ENCODE data around the gene BABAM2.

DNA sequence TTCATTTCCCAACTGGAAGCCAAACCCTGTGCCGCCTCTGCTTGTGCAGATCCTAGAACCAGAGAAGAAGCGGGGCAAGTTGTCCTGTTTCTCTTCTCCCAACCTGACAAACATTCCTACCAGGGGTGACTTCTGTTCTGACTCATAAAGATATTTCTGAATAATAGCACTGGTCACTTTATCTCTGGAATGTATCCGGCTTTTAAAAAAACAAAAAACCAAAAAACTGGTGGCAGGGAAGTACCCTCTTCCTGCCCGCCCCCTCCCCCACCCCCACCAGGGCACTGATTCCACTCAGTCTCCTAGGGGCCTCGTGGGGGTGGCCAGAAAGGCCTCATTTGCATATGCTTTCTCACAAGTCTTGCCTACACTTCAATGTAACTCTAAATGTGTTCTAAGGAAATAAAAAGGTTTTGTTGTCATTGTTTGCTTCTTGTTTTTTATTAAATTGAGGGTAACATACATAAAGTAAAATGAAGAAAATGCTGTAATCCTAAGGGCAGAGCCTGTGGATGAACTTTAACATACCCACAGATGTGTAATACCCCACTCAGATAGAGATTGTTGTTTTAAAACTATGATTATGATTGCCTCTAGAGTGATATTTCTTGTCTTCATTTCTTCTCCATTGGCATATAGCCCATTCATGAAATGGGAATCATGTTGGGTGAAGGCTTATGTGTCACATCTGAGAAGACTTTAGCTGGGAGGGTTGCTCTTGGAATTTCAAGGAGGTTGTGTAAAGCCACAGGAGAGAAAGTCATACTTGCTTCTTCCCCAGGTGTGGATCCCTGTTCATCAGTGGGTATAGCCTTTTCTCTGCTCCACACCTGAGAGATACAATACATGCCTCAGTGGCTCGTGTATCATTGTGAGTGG lies 496.8 kb downstream of the BABAM2 start:
- TF ChIP-seq EZH2 (IDR thresholded peaks at IDR 0.05; ENCODE audit: insufficient read depth, low read length): no peak
- TF ChIP-seq, protein P1, sequence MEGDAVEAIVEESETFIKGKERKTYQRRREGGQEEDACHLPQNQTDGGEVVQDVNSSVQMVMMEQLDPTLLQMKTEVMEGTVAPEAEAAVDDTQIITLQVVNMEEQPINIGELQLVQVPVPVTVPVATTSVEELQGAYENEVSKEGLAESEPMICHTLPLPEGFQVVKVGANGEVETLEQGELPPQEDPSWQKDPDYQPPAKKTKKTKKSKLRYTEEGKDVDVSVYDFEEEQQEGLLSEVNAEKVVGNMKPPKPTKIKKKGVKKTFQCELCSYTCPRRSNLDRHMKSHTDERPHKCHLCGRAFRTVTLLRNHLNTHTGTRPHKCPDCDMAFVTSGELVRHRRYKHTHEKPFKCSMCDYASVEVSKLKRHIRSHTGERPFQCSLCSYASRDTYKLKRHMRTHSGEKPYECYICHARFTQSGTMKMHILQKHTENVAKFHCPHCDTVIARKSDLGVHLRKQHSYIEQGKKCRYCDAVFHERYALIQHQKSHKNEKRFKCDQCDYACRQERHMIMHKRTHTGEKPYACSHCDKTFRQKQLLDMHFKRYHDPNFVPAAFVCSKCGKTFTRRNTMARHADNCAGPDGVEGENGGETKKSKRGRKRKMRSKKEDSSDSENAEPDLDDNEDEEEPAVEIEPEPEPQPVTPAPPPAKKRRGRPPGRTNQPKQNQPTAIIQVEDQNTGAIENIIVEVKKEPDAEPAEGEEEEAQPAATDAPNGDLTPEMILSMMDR (IDR thresholded peaks at IDR 0.05; ENCODE audit: insufficient read depth, low read depth, low read length): no peak
